Upper lobe of left lung (tissue), 6 donors: Measurements from ENCODE around the gene CASTOR2. TPM values are rescaled to one million over a fixed set of nuclear protein-coding genes. Genes with fewer than 3 reads are reported as not detected.
A peak's percentile ranks its signal among the peaks of the same experiment; 100 is the strongest.

ENCODE experiments used
- ATAC-seq, 2 donors: fragments of 200-7000 bp; cut with Tn5 transposase; one replicate each; pipeline ENCODE4 v1.9.1; 2022; ENCODE audit warnings: mild to moderate bottlenecking in 2 of 2, moderate library complexity in 2 of 2; ENCODE audit not compliant: low FRiP score in 2 of 2
- DNase-seq, 2 donors: peaks; one replicate each; pipeline ENCODE4 v3.0.0-alpha.2; 2019 to 2020
- H3K27ac ChIP-seq, 4 donors: fragments of 200-600 bp; sonication (generic); one replicate each; pipeline ENCODE4 v1.5.1; 2016 to 2019
- H3K27me3 ChIP-seq, 4 donors: fragments of 200-600 bp; sonication (generic); one replicate each; pipeline ENCODE4 v1.5.1; 2017 to 2019
- H3K36me3 ChIP-seq, 4 donors: fragments of 200-600 bp; sonication (generic); one replicate each; pipeline ENCODE4 v1.5.1; 2016 to 2019
- H3K4me1 ChIP-seq, 4 donors: fragments of 200-600 bp; sonication (generic); one replicate each; pipeline ENCODE4 v1.5.1; 2018 to 2019
- H3K4me3 ChIP-seq, 4 donors: fragments of 200-600 bp; sonication (generic); one replicate each; pipeline ENCODE4 v1.5.1; 2017 to 2019; ENCODE audit warnings: mild to moderate bottlenecking in 2 of 4, moderate library complexity in 1 of 4
- H3K9me3 ChIP-seq, 4 donors: fragments of 200-600 bp; sonication (generic); one replicate each; pipeline ENCODE4 v1.5.1; 2018 to 2019
- EP300 ChIP-seq, 4 donors: sonication (generic); formaldehyde crosslinking; IDR thresholded peaks; one replicate each; pipeline ENCODE4 v1.5.1; 2017; ENCODE audit warnings: antibody characterized with exemption in 4 of 4, control low read depth in 2 of 4
- POLR2A ChIP-seq, 4 donors: fragments of 450-650 bp; IDR thresholded peaks; one replicate each; pipeline ENCODE4 v1.5.1; 2016 to 2017; ENCODE audit warnings: antibody characterized with exemption in 4 of 4, mild to moderate bottlenecking in 2 of 4
- POLR2AphosphoS5 ChIP-seq, 2 donors: sonication (generic); formaldehyde crosslinking; IDR thresholded peaks; one replicate each; pipeline ENCODE4 v1.5.1; 2017; ENCODE audit warnings: antibody characterized with exemption in 2 of 2
- WGBS, 2 donors: methylation state at CpG; one replicate each; pipeline ENCODE4 v1.1.5; 2017 to 2018; 5-methylcytosine and 5-hydroxymethylcytosine counted together
- total RNA-seq, 6 donors: library from RNA; depleted of rRNA in 4 of 6; stranded (reverse); fragments of >200 nt in 4 of 6; gene quantifications; one replicate each; pipeline versions ENCODE4 v1.1.0 to v1.2.1, GENCODE V29; 2016 to 2021
- TF ChIP-seq, protein P1 (sequence below), 6 experiments: fragments of 450-650 bp in 4 of 6; fragments of 200-600 bp in 2 of 6; sonication (generic) in 2 of 6; IDR thresholded peaks; one replicate each; pipeline ENCODE4 v1.5.1; 2016 to 2019; ENCODE audit warnings: antibody characterized with exemption in 6 of 6
- donor health status: DM: no; HTN: no; CAD: no; lungs with moderate emphysema.
- donor health status: DM: no; HTN: yes; CAD: no; lungs with severe emphysema.

The CASTOR2 gene
- total RNA-seq, 6 donors from 2014 or later: 1.0 to 19.8 (median 11.3) TPM

DNA sequence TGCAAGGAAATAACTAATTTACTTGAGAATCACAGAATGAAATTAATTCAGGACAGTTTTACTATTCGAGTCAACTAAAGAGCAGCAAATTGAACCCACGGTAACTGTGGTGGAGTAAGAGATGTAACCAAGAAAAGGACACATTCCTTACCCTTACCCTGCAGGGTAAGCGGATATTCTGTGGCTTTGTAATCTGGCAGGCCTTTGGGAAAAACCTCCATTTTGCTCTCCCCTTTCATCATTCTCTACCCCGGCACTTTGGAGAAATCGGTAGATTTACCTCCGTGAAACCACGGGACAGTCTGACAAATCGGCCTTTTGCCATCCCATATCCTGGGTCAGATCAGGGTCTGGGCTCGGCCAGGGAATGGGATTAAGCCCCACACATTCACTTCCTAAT lies 90.7 kb downstream of the CASTOR2 start:
- Histone ChIP-seq H3K4me3 (no peak overlapping the region), H3K36me3 (peaks cover 13 to 97% (median 73%) of the 10 kb centered on the region in 4 donors), H3K9me3 (no peaks in the 10 kb centered on the region), H3K27ac (peak overlapping the region in 3 of 4 donors; percentile 26 to 52 (median 45)), H3K4me1 (peaks cover 0 to 10% (median 6%) of the 10 kb centered on the region in 4 donors), H3K27me3 (no peaks in the 10 kb centered on the region)
- TF ChIP-seq EP300 (IDR thresholded peaks at IDR 0.05) (no peak), POLR2AphosphoS5 (IDR thresholded peaks at IDR 0.05) (no peak), POLR2A (IDR thresholded peaks at IDR 0.05) (no peak)
- TF ChIP-seq, protein P1, sequence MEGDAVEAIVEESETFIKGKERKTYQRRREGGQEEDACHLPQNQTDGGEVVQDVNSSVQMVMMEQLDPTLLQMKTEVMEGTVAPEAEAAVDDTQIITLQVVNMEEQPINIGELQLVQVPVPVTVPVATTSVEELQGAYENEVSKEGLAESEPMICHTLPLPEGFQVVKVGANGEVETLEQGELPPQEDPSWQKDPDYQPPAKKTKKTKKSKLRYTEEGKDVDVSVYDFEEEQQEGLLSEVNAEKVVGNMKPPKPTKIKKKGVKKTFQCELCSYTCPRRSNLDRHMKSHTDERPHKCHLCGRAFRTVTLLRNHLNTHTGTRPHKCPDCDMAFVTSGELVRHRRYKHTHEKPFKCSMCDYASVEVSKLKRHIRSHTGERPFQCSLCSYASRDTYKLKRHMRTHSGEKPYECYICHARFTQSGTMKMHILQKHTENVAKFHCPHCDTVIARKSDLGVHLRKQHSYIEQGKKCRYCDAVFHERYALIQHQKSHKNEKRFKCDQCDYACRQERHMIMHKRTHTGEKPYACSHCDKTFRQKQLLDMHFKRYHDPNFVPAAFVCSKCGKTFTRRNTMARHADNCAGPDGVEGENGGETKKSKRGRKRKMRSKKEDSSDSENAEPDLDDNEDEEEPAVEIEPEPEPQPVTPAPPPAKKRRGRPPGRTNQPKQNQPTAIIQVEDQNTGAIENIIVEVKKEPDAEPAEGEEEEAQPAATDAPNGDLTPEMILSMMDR (IDR thresholded peaks at IDR 0.05): no peak
- 88 to 89% methylated on average over 9 of the region's 9 CpGs for WGBS, 2 donors
- no peak for DNase-seq
- no peak for ATAC-seq

DNA sequence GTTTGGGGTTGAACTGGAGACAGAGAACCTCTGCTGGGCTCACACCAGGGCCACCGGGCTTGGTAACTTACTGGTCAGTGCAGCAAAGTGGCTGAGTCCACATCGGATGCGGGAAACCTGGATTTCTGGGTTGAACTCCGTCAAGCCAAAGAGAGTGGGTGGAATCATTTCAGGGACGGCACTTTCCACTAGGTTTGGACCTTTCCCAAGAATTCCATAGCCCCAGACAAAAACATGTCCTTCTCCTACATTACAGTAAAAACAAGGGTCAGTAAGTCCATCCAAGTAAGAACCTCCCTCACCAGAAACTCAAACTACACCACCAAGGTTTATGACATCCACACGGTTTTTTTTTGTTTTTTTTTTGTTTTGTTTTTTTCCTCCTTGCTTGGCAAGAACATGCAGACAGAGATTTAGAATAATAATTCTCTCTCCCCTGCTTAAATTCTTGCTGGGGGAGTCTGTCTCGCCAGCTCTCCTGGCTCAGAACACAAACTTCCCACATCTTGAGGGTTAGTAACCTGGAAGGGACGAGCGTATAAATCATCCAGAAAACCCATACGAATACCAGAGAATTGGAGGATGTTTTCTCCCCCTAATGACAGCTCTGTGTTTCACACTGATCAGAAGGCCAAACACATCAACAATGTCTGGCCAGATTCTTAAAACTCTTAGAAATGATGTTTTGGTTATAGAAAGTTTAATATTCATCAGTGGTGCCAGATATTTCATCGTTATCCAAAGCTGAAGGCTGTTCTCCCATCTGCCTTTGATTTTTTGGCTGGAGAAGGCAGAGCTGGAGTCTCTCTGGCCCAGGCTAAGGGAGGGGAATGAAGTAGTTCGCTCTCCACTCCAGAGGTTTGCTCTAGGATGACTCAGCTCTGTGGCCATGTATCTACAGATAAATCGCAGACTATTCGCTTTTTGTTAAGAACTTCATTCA lies 91.6 kb downstream of the CASTOR2 start:
- TF ChIP-seq, protein P1 (IDR thresholded peaks at IDR 0.05): no peak
- TF ChIP-seq POLR2AphosphoS5 (IDR thresholded peaks at IDR 0.05): no peak
- no peak for TF ChIP-seq EP300 (IDR thresholded peaks at IDR 0.05)
- no peak for TF ChIP-seq POLR2A (IDR thresholded peaks at IDR 0.05)
- ATAC-seq (peak in 1 of 2 donors; percentile 87), DNase-seq (no peak)
- H3K4me1 ChIP-seq: peaks cover 0 to 10% (median 6%) of the 10 kb centered on the region in 4 donors
- no peaks in the 10 kb centered on the region for H3K27me3 ChIP-seq
- H3K4me3 ChIP-seq: no peak overlapping the region
- H3K36me3 ChIP-seq: peaks cover 19 to 97% (median 77%) of the 10 kb centered on the region in 4 donors
- peak overlapping the region in 3 of 4 donors; percentile 2 to 52 (median 45) for H3K27ac ChIP-seq
- 77 to 82% methylated on average over 14 of the region's 14 CpGs for WGBS, 2 donors
- no peaks in the 10 kb centered on the region for H3K9me3 ChIP-seq

DNA sequence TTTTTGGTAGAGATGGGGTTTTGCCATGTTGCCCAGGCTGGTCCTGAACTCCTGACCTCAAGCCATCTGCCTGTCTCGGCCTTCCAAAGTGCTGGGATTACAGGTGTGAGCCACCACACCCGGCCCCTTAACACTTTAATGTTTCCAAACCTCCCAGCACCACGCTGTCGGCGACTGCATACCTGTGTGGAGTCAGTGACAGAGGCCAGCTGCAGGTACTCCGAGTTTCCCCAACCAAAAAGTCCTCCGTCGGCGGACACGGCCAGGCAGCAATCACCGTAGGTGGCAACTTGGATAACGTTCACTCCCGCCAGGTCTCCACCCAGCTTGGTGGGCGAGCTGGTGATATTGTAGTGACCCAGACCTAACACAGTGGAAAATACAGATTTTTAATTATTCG lies 93.9 kb downstream of the CASTOR2 start:
- H3K36me3 ChIP-seq: peaks cover 34 to 100% (median 86%) of the 10 kb centered on the region in 4 donors
- 97 to 98% methylated on average over 14 to 15 of the region's 15 CpGs for WGBS, 2 donors
- TF ChIP-seq, protein P1 (IDR thresholded peaks at IDR 0.05): no peak
- TF ChIP-seq POLR2AphosphoS5 (IDR thresholded peaks at IDR 0.05) (no peak), POLR2A (IDR thresholded peaks at IDR 0.05) (no peak), EP300 (IDR thresholded peaks at IDR 0.05) (no peak)

DNA sequence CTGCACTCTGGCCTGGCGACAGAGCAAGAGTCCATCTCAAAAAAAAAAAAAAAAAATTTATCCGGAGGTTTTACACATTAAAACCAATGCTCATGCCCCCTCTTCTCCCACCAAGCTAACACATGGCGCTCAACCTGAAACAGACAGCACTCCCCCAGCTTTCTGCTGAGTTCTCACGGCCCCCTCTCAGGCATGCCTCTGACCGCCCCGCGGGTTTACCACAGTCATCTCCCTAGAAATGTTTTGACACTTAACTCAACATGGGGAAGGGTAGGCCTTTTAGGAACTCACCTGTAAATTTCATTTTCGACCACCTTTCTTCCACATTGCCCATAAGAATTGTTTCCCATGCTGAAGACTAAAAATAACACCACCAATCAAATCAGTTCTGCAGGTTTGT lies 99.8 kb downstream of the CASTOR2 start:
- no peak overlapping the region for H3K4me3 ChIP-seq
- peaks cover 40 to 100% (median 92%) of the 10 kb centered on the region in 4 donors for H3K36me3 ChIP-seq
- no peak for TF ChIP-seq POLR2AphosphoS5 (IDR thresholded peaks at IDR 0.05)
- TF ChIP-seq POLR2A (IDR thresholded peaks at IDR 0.05): no peak
- TF ChIP-seq, protein P1 (IDR thresholded peaks at IDR 0.05): no peak
- H3K27ac ChIP-seq: no peak overlapping the region
- H3K27me3 ChIP-seq: no peaks in the 10 kb centered on the region
- DNase-seq (no peak), ATAC-seq (no peak)
- no peaks in the 10 kb centered on the region for H3K9me3 ChIP-seq
- WGBS, 2 donors: 96 to 98% methylated on average over 8 of the region's 8 CpGs
- no peaks in the 10 kb centered on the region for H3K4me1 ChIP-seq

More for the DNA sequence above, 93.9 kb downstream of the CASTOR2 start:
- Histone ChIP-seq H3K27ac (no peak overlapping the region), H3K27me3 (no peaks in the 10 kb centered on the region), H3K4me1 (peaks cover 0 to 10% (median 6%) of the 10 kb centered on the region in 4 donors), H3K4me3 (no peak overlapping the region), H3K9me3 (no peaks in the 10 kb centered on the region)
- DNase-seq (no peak), ATAC-seq (no peak)
